Trophoblast cell (in vitro differentiated cells and primary cell): ENCODE data around the gene ROR1.
"Not testable (repeated sequence)": the region's sequence is repeated elsewhere in the genome, so short reads cannot be mapped to it uniquely, and the experiment has no call there.

Experiments used
- DNase-seq, 2 donors: peaks; one replicate each; pipeline ENCODE4 v3.0.0-alpha.2; 2016
- H2AFZ ChIP-seq: 2 replicates; pipeline ENCODE4 v1.6.1; 2013; ENCODE audit warnings: low read length, moderate library complexity, mild to moderate bottlenecking; ENCODE audit not compliant: insufficient read depth, poor library complexity
- H2AK5ac ChIP-seq: 2 replicates; pipeline ENCODE4 v1.6.1; 2013; ENCODE audit warnings: mild to moderate bottlenecking, low read length
- H2BK120ac ChIP-seq: 2 replicates; pipeline ENCODE4 v1.6.1; 2013; ENCODE audit warnings: low read length, mild to moderate bottlenecking, moderate library complexity; ENCODE audit not compliant: insufficient read depth, poor library complexity
- H2BK12ac ChIP-seq: 2 replicates; pipeline ENCODE4 v1.6.1; 2013; ENCODE audit warnings: mild to moderate bottlenecking, low read length, moderate library complexity
- H2BK5ac ChIP-seq: 2 replicates; pipeline ENCODE4 v1.6.1; 2013; ENCODE audit warnings: low read length, low read depth, moderate library complexity, mild to moderate bottlenecking; ENCODE audit not compliant: poor library complexity
- H3K14ac ChIP-seq: 2 replicates; pipeline ENCODE4 v1.6.1; 2013; ENCODE audit warnings: mild to moderate bottlenecking, low read length
- H3K18ac ChIP-seq: 2 replicates; pipeline ENCODE4 v1.6.1; 2013; ENCODE audit warnings: mild to moderate bottlenecking, low read length
- H3K23ac ChIP-seq: 2 replicates; pipeline ENCODE4 v1.6.1; 2013; ENCODE audit warnings: low read length
- H3K27ac ChIP-seq: 2 replicates; pipeline ENCODE4 v1.5.1; 2013; ENCODE audit warnings: low read depth, mild to moderate bottlenecking, inconsistent platforms, low read length, moderate library complexity
- H3K27me3 ChIP-seq: 2 replicates; pipeline ENCODE4 v1.6.1; 2013; ENCODE audit warnings: inconsistent platforms, mild to moderate bottlenecking, low read length, moderate library complexity; ENCODE audit not compliant: insufficient read depth
- H3K36me3 ChIP-seq, 2 experiments: 1 replicate in 1 of 2; 2 replicates in 1 of 2; pipeline ENCODE4 v1.6.1; 2013; ENCODE audit warnings: low read length in 2 of 2, mild to moderate bottlenecking in 2 of 2, moderate library complexity in 1 of 2; ENCODE audit not compliant: insufficient read depth in 2 of 2, control insufficient read depth in 1 of 2
- H3K4ac ChIP-seq: 2 replicates; pipeline ENCODE4 v1.6.1; 2013; ENCODE audit warnings: low read depth, mild to moderate bottlenecking, low read length, moderate library complexity
- H3K4me1 ChIP-seq, 2 experiments: 1 replicate in 1 of 2; 2 replicates in 1 of 2; pipeline ENCODE4 v1.6.1; 2013; ENCODE audit warnings: low read length in 2 of 2, mild to moderate bottlenecking in 2 of 2, moderate library complexity in 1 of 2; ENCODE audit not compliant: insufficient read depth in 2 of 2, control insufficient read depth in 1 of 2
- H3K4me2 ChIP-seq: 2 replicates; pipeline ENCODE4 v1.6.1; 2013; ENCODE audit warnings: inconsistent platforms, mild to moderate bottlenecking, low read length, moderate library complexity
- H3K4me3 ChIP-seq: 2 replicates; pipeline ENCODE4 v1.5.1; 2013; ENCODE audit warnings: mild to moderate bottlenecking, low read depth, low read length, inconsistent platforms
- H3K79me1 ChIP-seq: one replicate; pipeline ENCODE4 v1.6.1; 2013; ENCODE audit warnings: low read length
- H3K79me2 ChIP-seq: 2 replicates; pipeline ENCODE4 v1.6.1; 2013; ENCODE audit warnings: low read length, mild to moderate bottlenecking; ENCODE audit not compliant: control insufficient read depth, insufficient read depth, poor library complexity
- H3K9ac ChIP-seq: 2 replicates; pipeline ENCODE4 v1.6.1; 2013; ENCODE audit warnings: mild to moderate bottlenecking, low read length
- H3K9me3 ChIP-seq: 2 replicates; pipeline ENCODE4 v1.6.1; 2013; ENCODE audit warnings: low read depth, mild to moderate bottlenecking, control low read depth, inconsistent platforms, low read length; ENCODE audit not compliant: insufficient read depth
- H4K12ac ChIP-seq: 2 replicates; pipeline ENCODE4 v1.6.1; 2013; ENCODE audit warnings: low read depth, mild to moderate bottlenecking, low read length, moderate library complexity
- H4K8ac ChIP-seq: 2 replicates; pipeline ENCODE4 v1.6.1; 2013; ENCODE audit warnings: low read depth, mild to moderate bottlenecking, low read length, moderate library complexity
- H4K91ac ChIP-seq: one replicate; pipeline ENCODE4 v1.6.1; 2013; ENCODE audit warnings: low read depth, mild to moderate bottlenecking, low read length, moderate library complexity
- WGBS: extraction: QIAGEN DNeasy Blood & Tissue Kit; methylation state at CpG from one replicate; pipeline ENCODE4 v1.1.7; 2013; ENCODE audit warnings: missing lambda C conversion rate; ENCODE audit not compliant: insufficient read length, insufficient coverage; ENCODE audit errors: extremely low coverage; 5-methylcytosine and 5-hydroxymethylcytosine counted together

Gene ROR1

GRCh38 chr1:64215576-64215975 is 441.8 kb downstream of the ROR1 start:
- Histone ChIP-seq H3K27ac (no peak overlapping the region), H3K36me3 (no peaks in the 10 kb centered on the region), H3K23ac (no peak overlapping the region), H3K4me3 (no peak overlapping the region), H3K4me2 (no peak overlapping the region), H2BK5ac (no peak overlapping the region), H3K79me1 (no peaks in the 10 kb centered on the region), H4K91ac (no peak overlapping the region), H4K8ac (no peak overlapping the region), H2AK5ac (no peak overlapping the region), H3K27me3 (no peaks in the 10 kb centered on the region), H3K14ac (no peak overlapping the region), H3K4me1 (no peaks in the 10 kb centered on the region), H3K79me2 (no peaks in the 10 kb centered on the region), H3K9ac (no peak overlapping the region), H2BK120ac (no peak overlapping the region), H3K18ac (no peak overlapping the region), H4K12ac (no peak overlapping the region), H2AFZ (no peak overlapping the region), H3K4ac (no peak overlapping the region), H3K9me3 (no peaks in the 10 kb centered on the region), H2BK12ac (no peak overlapping the region)
- DNase-seq: peak in 1 of 2 donors; percentile 33
- WGBS: no CpG with 5 or more reads among the region's 3 CpGs

DNA sequence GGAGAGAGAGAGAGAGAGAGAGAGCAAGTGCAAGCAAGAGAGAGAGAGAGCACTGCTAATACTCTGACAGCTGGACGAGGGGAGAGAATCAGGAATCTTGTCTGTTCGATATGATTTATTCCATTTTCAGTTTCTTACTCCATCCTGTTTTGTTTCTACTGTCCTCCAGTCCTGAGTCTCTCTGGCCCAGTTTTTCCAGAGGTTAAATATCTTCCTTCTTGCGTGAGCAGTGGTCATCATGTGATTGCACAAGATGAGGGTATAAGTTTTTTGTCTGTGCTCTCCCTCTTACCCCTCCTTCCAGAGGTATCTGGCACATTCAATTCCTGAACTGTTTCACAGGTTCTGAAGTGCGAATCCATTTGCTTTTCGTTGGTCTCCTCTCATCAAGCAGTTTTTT is 446.4 kb downstream of the ROR1 start:
- Histone ChIP-seq H3K4me3 (no peak overlapping the region), H2AFZ (no peak overlapping the region), H3K36me3 (no peaks in the 10 kb centered on the region), H3K18ac (no peak overlapping the region), H2AK5ac (no peak overlapping the region), H2BK12ac (no peak overlapping the region), H2BK5ac (no peak overlapping the region), H3K27ac (no peak overlapping the region), H3K79me1 (no peaks in the 10 kb centered on the region), H4K8ac (no peak overlapping the region), H3K79me2 (no peaks in the 10 kb centered on the region), H4K91ac (no peak overlapping the region), H4K12ac (no peak overlapping the region), H3K4me1 (no peaks in the 10 kb centered on the region), H3K27me3 (no peaks in the 10 kb centered on the region), H3K4me2 (no peak overlapping the region), H2BK120ac (no peak overlapping the region), H3K23ac (no peak overlapping the region), H3K14ac (no peak overlapping the region), H3K9me3 (no peaks in the 10 kb centered on the region), H3K4ac (no peak overlapping the region), H3K9ac (no peak overlapping the region)
- WGBS: no CpG with 5 or more reads among the region's 5 CpGs
- DNase-seq: peak; percentile 72 to 94

- no peaks in the 10 kb centered on the region for H3K79me1 ChIP-seq
- H3K27ac ChIP-seq: no peak overlapping the region
- no CpG with 5 or more reads among the region's 7 CpGs for WGBS
These were observed 449.7 kb downstream of the ROR1 start for GRCh38 chr1:64223329-64224151.

GRCh38 chr1:64224236-64224635 is 450.4 kb downstream of the ROR1 start:
- not testable (repeated sequence) for H3K79me1 ChIP-seq, H2AFZ ChIP-seq, H3K23ac ChIP-seq, H3K4ac ChIP-seq, H3K9me3 ChIP-seq, H3K27ac ChIP-seq, H3K4me1 ChIP-seq, H4K8ac ChIP-seq, H2AK5ac ChIP-seq, H3K9ac ChIP-seq, H3K4me2 ChIP-seq, H2BK5ac ChIP-seq, H3K4me3 ChIP-seq, H3K79me2 ChIP-seq, H3K14ac ChIP-seq, H3K18ac ChIP-seq, H3K36me3 ChIP-seq, H4K91ac ChIP-seq, H3K27me3 ChIP-seq, H4K12ac ChIP-seq, H2BK12ac ChIP-seq, H2BK120ac ChIP-seq
- WGBS: no CpG with 5 or more reads among the region's 7 CpGs
- peak in 1 of 2 donors; percentile 53 for DNase-seq

More at GRCh38 chr1:64223329-64224151, 449.7 kb downstream of the ROR1 start:
- H3K9me3 ChIP-seq: no peaks in the 10 kb centered on the region
- no peak overlapping the region for H4K12ac ChIP-seq
- H4K8ac ChIP-seq: no peak overlapping the region
- no peaks in the 10 kb centered on the region for H3K27me3 ChIP-seq
- H3K36me3 ChIP-seq: no peaks in the 10 kb centered on the region
- H3K23ac ChIP-seq: no peak overlapping the region
- no peak overlapping the region for H2BK5ac ChIP-seq
- no peak overlapping the region for H3K4ac ChIP-seq
- H3K79me2 ChIP-seq: no peaks in the 10 kb centered on the region
- H2BK120ac ChIP-seq: no peak overlapping the region
- H3K4me3 ChIP-seq: no peak overlapping the region
- H2AFZ ChIP-seq: no peak overlapping the region
- H3K4me1 ChIP-seq: no peaks in the 10 kb centered on the region
- H4K91ac ChIP-seq: no peak overlapping the region
- no peak overlapping the region for H3K18ac ChIP-seq
- H3K4me2 ChIP-seq: no peak overlapping the region
- no peak overlapping the region for H2AK5ac ChIP-seq
- no peak overlapping the region for H3K9ac ChIP-seq
- H2BK12ac ChIP-seq: no peak overlapping the region
- H3K14ac ChIP-seq: no peak overlapping the region
- DNase-seq: peak in 1 of 2 donors; percentile 84
